Tibial nerve (tissue), 4 donors: ENCODE measurements around the gene LZTFL1.

ENCODE experiments used
- EP300 ChIP-seq, 2 donors: sonication (generic); formaldehyde crosslinking; IDR thresholded peaks; one replicate each; pipeline ENCODE4 v1.6.1; 2017; ENCODE audit warnings: antibody characterized with exemption in 2 of 2, mild to moderate bottlenecking in 1 of 2
- POLR2A ChIP-seq, 2 donors: fragments of 450-650 bp; IDR thresholded peaks; one replicate each; pipeline ENCODE4 v1.6.1; 2017; ENCODE audit warnings: antibody characterized with exemption in 2 of 2, mild to moderate bottlenecking in 2 of 2, moderate library complexity in 2 of 2
- TF ChIP-seq, protein P1 (sequence below), 5 experiments: fragments of 200-600 bp in 3 of 5; fragments of 450-650 bp in 2 of 5; sonication (generic) in 3 of 5; IDR thresholded peaks; one replicate each; pipeline ENCODE4 v1.5.1; 2016 to 2019; ENCODE audit warnings: antibody characterized with exemption in 5 of 5, mild to moderate bottlenecking in 3 of 5, moderate library complexity in 2 of 5

DNA sequence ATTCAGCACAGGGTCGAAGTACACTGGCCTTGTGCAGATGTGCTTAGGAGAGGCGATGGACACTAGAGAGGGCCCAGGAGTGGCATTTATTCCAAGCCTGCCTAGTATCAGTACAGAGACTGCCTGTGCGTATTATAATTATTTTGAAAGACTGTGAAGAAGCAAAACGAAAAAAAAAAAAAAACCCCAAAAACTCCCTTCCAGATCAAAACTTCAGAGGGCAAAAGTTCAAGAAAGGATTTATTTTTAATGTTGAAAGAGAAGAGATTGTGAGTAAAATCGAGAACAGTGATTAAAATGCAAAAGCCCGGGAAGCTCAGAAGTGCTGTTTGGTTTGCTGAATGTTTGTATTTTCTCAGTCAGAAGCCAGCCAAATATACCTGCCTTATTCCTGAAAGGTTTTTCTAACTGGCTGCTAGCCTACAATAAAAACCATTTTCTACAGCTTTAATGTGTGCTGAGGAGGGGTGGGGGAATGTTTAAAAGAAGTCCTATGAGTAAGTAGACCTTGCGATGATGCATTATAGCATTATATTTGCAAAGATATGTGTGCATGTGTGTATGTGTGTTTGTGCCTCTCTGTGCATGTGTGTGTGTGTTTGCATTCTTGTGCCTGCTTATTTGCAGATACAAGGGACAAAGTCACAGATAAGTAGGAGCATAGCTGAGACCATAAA lies 19.3 kb upstream of the LZTFL1 start:
- no peak for TF ChIP-seq EP300 (IDR thresholded peaks at IDR 0.05)
- TF ChIP-seq, protein P1, sequence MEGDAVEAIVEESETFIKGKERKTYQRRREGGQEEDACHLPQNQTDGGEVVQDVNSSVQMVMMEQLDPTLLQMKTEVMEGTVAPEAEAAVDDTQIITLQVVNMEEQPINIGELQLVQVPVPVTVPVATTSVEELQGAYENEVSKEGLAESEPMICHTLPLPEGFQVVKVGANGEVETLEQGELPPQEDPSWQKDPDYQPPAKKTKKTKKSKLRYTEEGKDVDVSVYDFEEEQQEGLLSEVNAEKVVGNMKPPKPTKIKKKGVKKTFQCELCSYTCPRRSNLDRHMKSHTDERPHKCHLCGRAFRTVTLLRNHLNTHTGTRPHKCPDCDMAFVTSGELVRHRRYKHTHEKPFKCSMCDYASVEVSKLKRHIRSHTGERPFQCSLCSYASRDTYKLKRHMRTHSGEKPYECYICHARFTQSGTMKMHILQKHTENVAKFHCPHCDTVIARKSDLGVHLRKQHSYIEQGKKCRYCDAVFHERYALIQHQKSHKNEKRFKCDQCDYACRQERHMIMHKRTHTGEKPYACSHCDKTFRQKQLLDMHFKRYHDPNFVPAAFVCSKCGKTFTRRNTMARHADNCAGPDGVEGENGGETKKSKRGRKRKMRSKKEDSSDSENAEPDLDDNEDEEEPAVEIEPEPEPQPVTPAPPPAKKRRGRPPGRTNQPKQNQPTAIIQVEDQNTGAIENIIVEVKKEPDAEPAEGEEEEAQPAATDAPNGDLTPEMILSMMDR (IDR thresholded peaks at IDR 0.05), result no peak
- no peak for TF ChIP-seq POLR2A (IDR thresholded peaks at IDR 0.05)
